Liver (tissue), 3 donors: ENCODE results near the gene ERO1B.

Experiments used
- FOXA1 ChIP-seq: IDR thresholded peaks from 2 replicates; pipeline ENCODE4 v1.6.1; 2016; ENCODE audit warnings: antibody characterized with exemption
- HNF4G ChIP-seq: IDR thresholded peaks from 2 replicates; pipeline ENCODE4 v1.6.1; 2016; ENCODE audit warnings: antibody characterized with exemption
- JUND ChIP-seq, 2 donors: IDR thresholded peaks; 2 replicates each; pipeline ENCODE4 v1.6.1; 2016; ENCODE audit warnings: antibody characterized with exemption in 2 of 2
- RAD21 ChIP-seq, 2 donors: IDR thresholded peaks; 2 replicates each; pipeline ENCODE4 v1.6.1; 2016; ENCODE audit warnings: antibody characterized with exemption in 2 of 2, mild to moderate bottlenecking in 2 of 2
- REST ChIP-seq: IDR thresholded peaks from 2 replicates; pipeline ENCODE4 v1.6.1; 2016; ENCODE audit warnings: antibody characterized with exemption, mild to moderate bottlenecking
- SP1 ChIP-seq: IDR thresholded peaks from 2 replicates; pipeline ENCODE4 v1.6.1; 2018; ENCODE audit warnings: antibody characterized with exemption, mild to moderate bottlenecking
- TAF1 ChIP-seq: conservative IDR thresholded peaks from 2 replicates; pipeline ENCODE4 v1.6.1; 2016; ENCODE audit warnings: antibody characterized with exemption, mild to moderate bottlenecking
- YY1 ChIP-seq: IDR thresholded peaks from 2 replicates; pipeline ENCODE4 v1.6.1; 2016; ENCODE audit warnings: antibody characterized with exemption, mild to moderate bottlenecking
- TF ChIP-seq, protein P1 (sequence below): IDR thresholded peaks from 2 replicates; pipeline ENCODE4 v1.6.1; 2016; ENCODE audit warnings: antibody characterized with exemption
- TF ChIP-seq, protein P2 (sequence below): fragments of 150-350 bp; IDR thresholded peaks from 2 replicates; pipeline ENCODE4 v1.5.1; 2017; ENCODE audit warnings: improper control_type of control experiment, low read depth, low read length; ENCODE audit not compliant: missing input control
- TF ChIP-seq, protein P3 (sequence below): IDR thresholded peaks from 2 replicates; pipeline ENCODE4 v1.6.1; 2016; ENCODE audit warnings: antibody characterized with exemption
- donor health status: healthy.
- donor health status: healthy.

GRCh38 chr1:236325567-236325966 lies 43.8 kb upstream of the ERO1B start:
- TF ChIP-seq FOXA1 (no peak), REST (no peak), HNF4G (no peak), TAF1 (no peak), YY1 (no peak), SP1 (no peak), RAD21 (IDR thresholded peaks at IDR 0.05) (no peak), JUND (IDR thresholded peaks at IDR 0.05) (no peak)
- TF ChIP-seq, protein P1, sequence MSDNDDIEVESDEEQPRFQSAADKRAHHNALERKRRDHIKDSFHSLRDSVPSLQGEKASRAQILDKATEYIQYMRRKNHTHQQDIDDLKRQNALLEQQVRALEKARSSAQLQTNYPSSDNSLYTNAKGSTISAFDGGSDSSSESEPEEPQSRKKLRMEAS, result no peak
- TF ChIP-seq, protein P2, sequence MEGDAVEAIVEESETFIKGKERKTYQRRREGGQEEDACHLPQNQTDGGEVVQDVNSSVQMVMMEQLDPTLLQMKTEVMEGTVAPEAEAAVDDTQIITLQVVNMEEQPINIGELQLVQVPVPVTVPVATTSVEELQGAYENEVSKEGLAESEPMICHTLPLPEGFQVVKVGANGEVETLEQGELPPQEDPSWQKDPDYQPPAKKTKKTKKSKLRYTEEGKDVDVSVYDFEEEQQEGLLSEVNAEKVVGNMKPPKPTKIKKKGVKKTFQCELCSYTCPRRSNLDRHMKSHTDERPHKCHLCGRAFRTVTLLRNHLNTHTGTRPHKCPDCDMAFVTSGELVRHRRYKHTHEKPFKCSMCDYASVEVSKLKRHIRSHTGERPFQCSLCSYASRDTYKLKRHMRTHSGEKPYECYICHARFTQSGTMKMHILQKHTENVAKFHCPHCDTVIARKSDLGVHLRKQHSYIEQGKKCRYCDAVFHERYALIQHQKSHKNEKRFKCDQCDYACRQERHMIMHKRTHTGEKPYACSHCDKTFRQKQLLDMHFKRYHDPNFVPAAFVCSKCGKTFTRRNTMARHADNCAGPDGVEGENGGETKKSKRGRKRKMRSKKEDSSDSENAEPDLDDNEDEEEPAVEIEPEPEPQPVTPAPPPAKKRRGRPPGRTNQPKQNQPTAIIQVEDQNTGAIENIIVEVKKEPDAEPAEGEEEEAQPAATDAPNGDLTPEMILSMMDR, result no peak
- TF ChIP-seq, protein P3, sequence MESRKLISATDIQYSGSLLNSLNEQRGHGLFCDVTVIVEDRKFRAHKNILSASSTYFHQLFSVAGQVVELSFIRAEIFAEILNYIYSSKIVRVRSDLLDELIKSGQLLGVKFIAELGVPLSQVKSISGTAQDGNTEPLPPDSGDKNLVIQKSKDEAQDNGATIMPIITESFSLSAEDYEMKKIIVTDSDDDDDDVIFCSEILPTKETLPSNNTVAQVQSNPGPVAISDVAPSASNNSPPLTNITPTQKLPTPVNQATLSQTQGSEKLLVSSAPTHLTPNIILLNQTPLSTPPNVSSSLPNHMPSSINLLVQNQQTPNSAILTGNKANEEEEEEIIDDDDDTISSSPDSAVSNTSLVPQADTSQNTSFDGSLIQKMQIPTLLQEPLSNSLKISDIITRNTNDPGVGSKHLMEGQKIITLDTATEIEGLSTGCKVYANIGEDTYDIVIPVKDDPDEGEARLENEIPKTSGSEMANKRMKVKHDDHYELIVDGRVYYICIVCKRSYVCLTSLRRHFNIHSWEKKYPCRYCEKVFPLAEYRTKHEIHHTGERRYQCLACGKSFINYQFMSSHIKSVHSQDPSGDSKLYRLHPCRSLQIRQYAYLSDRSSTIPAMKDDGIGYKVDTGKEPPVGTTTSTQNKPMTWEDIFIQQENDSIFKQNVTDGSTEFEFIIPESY, result no peak
